A549 (cell line): ENCODE measurements around the gene PPP1R12B. TPM values are rescaled to one million over a fixed set of nuclear protein-coding genes. Genes with fewer than 3 reads are reported as not detected.

Experiments used
- ATAC-seq, 2 experiments: fragments of 200-7000 bp in 1 of 2; fragments of >200 bp in 1 of 2; cut with Nextera tagmentation in 1 of 2; cut with Tn5 transposase in 1 of 2; 3 replicates each; pipeline versions ENCODE4 v1.8.0 to v1.9.1; 2018 to 2020; ENCODE audit warnings: mild to moderate bottlenecking in 1 of 2, moderate library complexity in 1 of 2
- CTCF ChIA-PET: fragments of 300-600 bp; sonication (Branson Sonifier 250); formaldehyde crosslinking; extraction: SDS; loops from one replicate; lab custom pipeline; 2021; ENCODE audit warnings: antibody characterized with exemption, inconsistent platforms; lab: Yijun Ruan, JAX
- POLR2A ChIA-PET: fragments of 350-600 bp; formaldehyde crosslinking; extraction: SDS; loops from one replicate; lab custom pipeline; 2021; ENCODE audit warnings: antibody characterized with exemption, inconsistent platforms; lab: Yijun Ruan, JAX
- DNase-seq, 2 experiments: peaks; one replicate each; pipeline versions ENCODE4 v3.0.0 to v3.0.0-alpha.2; 2011 to 2016; ENCODE audit warnings: low read depth in 1 of 2, low spot score in 1 of 2
- FAIRE-seq: peaks from 2 replicates; lab custom pipeline; 2011; peaks lifted over from hg19 to GRCh38; lab: Jason Lieb, UNC
- H3K27ac ChIP-seq, 2 experiments: fragments of >200 bp; sonication (Bioruptor Twin); formaldehyde crosslinking; 3 replicates each; pipeline ENCODE4 v1.5.1; 2016 to 2017
- H3K4me1 ChIP-seq: fragments of >200 bp; sonication (Bioruptor Twin); formaldehyde crosslinking; 3 replicates; pipeline ENCODE4 v1.6.1; 2016
- H3K4me2 ChIP-seq: fragments of >200 bp; sonication (Bioruptor Twin); formaldehyde crosslinking; 3 replicates; pipeline ENCODE4 v1.6.1; 2016
- H3K4me3 ChIP-seq: fragments of >200 bp; sonication (Bioruptor Twin); formaldehyde crosslinking; 3 replicates; pipeline ENCODE4 v1.5.1; 2016
- H3K9me3 ChIP-seq: fragments of >200 bp; sonication (Bioruptor Twin); formaldehyde crosslinking; 3 replicates; pipeline ENCODE4 v1.6.1; 2016
- BHLHE40 ChIP-seq: IDR thresholded peaks from 2 replicates; pipeline ENCODE4 v1.6.1; 2012; ENCODE audit warnings: low read depth, low read length, inconsistent platforms
- CBX8 ChIP-seq: fragments of 200-600 bp; sonication (generic); IDR thresholded peaks from 2 replicates; pipeline ENCODE4 v1.6.1; 2016
- HOXB5 ChIP-seq: fragments of 250-450 bp; sonication (Bioruptor Pico); IDR thresholded peaks from 2 replicates; pipeline ENCODE4 v1.5.0; 2020; ENCODE audit warnings: mild to moderate bottlenecking, moderate library complexity
- JUN ChIP-seq, 2 experiments: fragments of >200 bp; sonication (Bioruptor Twin); formaldehyde crosslinking; IDR thresholded peaks; 2 replicates in 1 of 2; 3 replicates in 1 of 2; pipeline ENCODE4 v1.6.1; 2016 to 2017
- KDM1A ChIP-seq: fragments of 200-600 bp; sonication (generic); IDR thresholded peaks from 2 replicates; pipeline ENCODE4 v1.6.1; 2016; ENCODE audit warnings: low read depth, mild to moderate bottlenecking
- MAFK ChIP-seq: fragments of 450-650 bp; IDR thresholded peaks from 2 replicates; pipeline ENCODE4 v1.6.1; 2014; ENCODE audit not compliant: partially characterized antibody
- MYC ChIP-seq: IDR thresholded peaks from 2 replicates; pipeline ENCODE4 v1.6.1; 2012; ENCODE audit warnings: mild to moderate bottlenecking, inconsistent platforms, low read length, improper control_type of control experiment, borderline replicate concordance
- NR3C1 ChIP-seq: fragments of >200 bp; sonication (Bioruptor Twin); formaldehyde crosslinking; IDR thresholded peaks from 3 replicates; pipeline ENCODE4 v1.6.1; 2017
- POLR2A ChIP-seq: IDR thresholded peaks from 2 replicates; pipeline ENCODE4 v1.6.1; 2012; ENCODE audit warnings: mild to moderate bottlenecking, low read length
- POLR2AphosphoS2 ChIP-seq: conservative IDR thresholded peaks from 2 replicates; pipeline ENCODE4 v1.6.1; 2012; ENCODE audit warnings: low read length, improper control_type of control experiment, inconsistent platforms
- RAD21 ChIP-seq, 2 experiments: fragments of >200 bp in 1 of 2; sonication (Bioruptor Twin) in 1 of 2; formaldehyde crosslinking in 1 of 2; IDR thresholded peaks in 1 of 2; conservative IDR thresholded peaks in 1 of 2; 2 replicates in 1 of 2; 3 replicates in 1 of 2; pipeline ENCODE4 v1.6.1; 2012 to 2018; ENCODE audit warnings: inconsistent platforms in 1 of 2
- RCOR1 ChIP-seq: fragments of 150-350 bp; IDR thresholded peaks from 2 replicates; pipeline ENCODE4 v1.6.1; 2014; ENCODE audit warnings: antibody characterized with exemption, low read length, low read depth
- REST ChIP-seq: fragments of 200-600 bp; sonication (generic); IDR thresholded peaks from 2 replicates; pipeline ENCODE4 v1.6.1; 2016; ENCODE audit warnings: antibody characterized with exemption, mild to moderate bottlenecking, moderate library complexity
- WGBS: methylation state at CpG from one replicate; pipeline ENCODE4 v1.1.6; 2017; ENCODE audit errors: missing lambda C conversion rate; 5-methylcytosine and 5-hydroxymethylcytosine counted together
- polyA plus RNA-seq, 4 experiments: library from polyadenylated mRNA; depleted of rRNA in 3 of 4; stranded (reverse); fragments of >200 nt; fragmentation: RNase III in 1 of 4; extraction: RNeasy Plus Mini Kit Qiagen cat#74134 plus additional on column Dnase treatment in 1 of 4; gene quantifications; 2 replicates in 3 of 4; 3 replicates in 1 of 4; pipeline ENCODE4 v1.2.3, GENCODE V29; 2011 to 2017
- TF ChIP-seq, protein P1 (sequence below): fragments of 250-450 bp; sonication (Bioruptor Pico); IDR thresholded peaks from 2 replicates; pipeline ENCODE4 v1.5.0; 2021; ENCODE audit warnings: mild to moderate bottlenecking, moderate library complexity, borderline replicate concordance
- TF ChIP-seq, protein P2 (sequence below): IDR thresholded peaks from 2 replicates; pipeline ENCODE4 v1.6.1; 2012
- TF ChIP-seq, protein P3 (sequence below): fragments of 250-450 bp; sonication (Bioruptor Pico); IDR thresholded peaks from 2 replicates; pipeline ENCODE4 v1.5.0; 2020; ENCODE audit warnings: low read depth, mild to moderate bottlenecking, moderate library complexity

Gene PPP1R12B
- polyA plus RNA-seq, 2 of the 4 experiments (the other 2 are of a cell fraction), result 3.3 to 12.1 TPM

DNA sequence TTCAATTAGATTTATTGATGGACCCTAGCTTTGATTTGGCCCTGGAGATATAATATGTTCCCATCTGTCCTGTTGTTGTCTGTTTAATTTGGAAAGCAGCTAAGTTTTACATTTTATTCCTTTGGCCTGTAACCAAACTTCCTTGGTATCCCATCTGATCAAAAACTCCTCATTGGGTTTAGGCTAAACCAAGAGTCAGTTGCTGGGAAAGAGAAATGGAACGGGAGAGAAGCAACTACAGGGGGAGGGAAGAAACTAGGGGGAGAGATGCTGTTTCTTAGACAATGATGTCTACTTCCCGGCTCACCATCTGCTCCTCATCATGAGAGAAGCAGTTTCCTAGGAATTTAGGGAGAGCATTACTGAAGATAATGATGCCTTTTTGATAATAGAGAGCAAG lies 219.9 kb downstream of the PPP1R12B start:
- Histone ChIP-seq H3K4me2 (no peak overlapping the region), H3K9me3 (no peaks in the 10 kb centered on the region), H3K4me3 (no peak overlapping the region), H3K4me1 (no peaks in the 10 kb centered on the region), H3K27ac (no peak overlapping the region)
- TF ChIP-seq JUN (IDR thresholded peaks at IDR 0.05) (no peak), POLR2AphosphoS2 (no peak), CBX8 (no peak), MYC (no peak), KDM1A (no peak), POLR2A (no peak), RAD21 (conservative IDR thresholded peaks at IDR 0.05 in 1 of 2, IDR thresholded peaks at IDR 0.05 in 1 of 2) (no peak), RCOR1 (no peak), BHLHE40 (no peak), HOXB5 (CRISPR knock-in tag) (no peak), NR3C1 (no peak), REST (no peak)
- TF ChIP-seq, protein P1, sequence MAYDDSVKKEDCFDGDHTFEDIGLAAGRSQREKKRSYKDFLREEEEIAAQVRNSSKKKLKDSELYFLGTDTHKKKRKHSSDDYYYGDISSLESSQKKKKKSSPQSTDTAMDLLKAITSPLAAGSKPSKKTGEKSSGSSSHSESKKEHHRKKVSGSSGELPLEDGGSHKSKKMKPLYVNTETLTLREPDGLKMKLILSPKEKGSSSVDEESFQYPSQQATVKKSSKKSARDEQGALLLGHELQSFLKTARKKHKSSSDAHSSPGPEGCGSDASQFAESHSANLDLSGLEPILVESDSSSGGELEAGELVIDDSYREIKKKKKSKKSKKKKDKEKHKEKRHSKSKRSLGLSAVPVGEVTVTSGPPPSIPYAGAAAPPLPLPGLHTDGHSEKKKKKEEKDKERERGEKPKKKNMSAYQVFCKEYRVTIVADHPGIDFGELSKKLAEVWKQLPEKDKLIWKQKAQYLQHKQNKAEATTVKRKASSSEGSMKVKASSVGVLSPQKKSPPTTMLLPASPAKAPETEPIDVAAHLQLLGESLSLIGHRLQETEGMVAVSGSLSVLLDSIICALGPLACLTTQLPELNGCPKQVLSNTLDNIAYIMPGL, result no peak
- TF ChIP-seq, protein P2, sequence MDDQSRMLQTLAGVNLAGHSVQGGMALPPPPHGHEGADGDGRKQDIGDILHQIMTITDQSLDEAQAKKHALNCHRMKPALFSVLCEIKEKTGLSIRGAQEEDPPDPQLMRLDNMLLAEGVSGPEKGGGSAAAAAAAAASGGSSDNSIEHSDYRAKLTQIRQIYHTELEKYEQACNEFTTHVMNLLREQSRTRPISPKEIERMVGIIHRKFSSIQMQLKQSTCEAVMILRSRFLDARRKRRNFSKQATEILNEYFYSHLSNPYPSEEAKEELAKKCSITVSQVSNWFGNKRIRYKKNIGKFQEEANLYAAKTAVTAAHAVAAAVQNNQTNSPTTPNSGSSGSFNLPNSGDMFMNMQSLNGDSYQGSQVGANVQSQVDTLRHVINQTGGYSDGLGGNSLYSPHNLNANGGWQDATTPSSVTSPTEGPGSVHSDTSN, result no peak
- DNase-seq, result no peak
- ChIA-PET CTCF (interaction anchor here (1.1 to 8.4 kb wide), 3 partner anchors 18 to 151 kb away, joined by 3 to 91 read pairs (median 6); no protein-coding TSS in a partner anchor), POLR2A (no interaction called here)
- no peak for FAIRE-seq
- 86% methylated on average over 2 of the region's 2 CpGs for WGBS
- no peak for ATAC-seq

GRCh38 chr1:202568826-202569225 lies 220.3 kb downstream of the PPP1R12B start:
- TF ChIP-seq, protein P3, sequence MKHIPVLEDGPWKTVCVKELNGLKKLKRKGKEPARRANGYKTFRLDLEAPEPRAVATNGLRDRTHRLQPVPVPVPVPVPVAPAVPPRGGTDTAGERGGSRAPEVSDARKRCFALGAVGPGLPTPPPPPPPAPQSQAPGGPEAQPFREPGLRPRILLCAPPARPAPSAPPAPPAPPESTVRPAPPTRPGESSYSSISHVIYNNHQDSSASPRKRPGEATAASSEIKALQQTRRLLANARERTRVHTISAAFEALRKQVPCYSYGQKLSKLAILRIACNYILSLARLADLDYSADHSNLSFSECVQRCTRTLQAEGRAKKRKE (CRISPR knock-in tag), result no peak
- TF ChIP-seq MAFK, result peak; percentile 30
- FAIRE-seq (no peak), ATAC-seq (no peak), DNase-seq (no peak)
- ChIA-PET POLR2A (no interaction called here), CTCF (interaction anchor here (1.1 to 8.4 kb wide), 3 partner anchors 18 to 151 kb away, joined by 3 to 91 read pairs (median 6); no protein-coding TSS in a partner anchor)
- Histone ChIP-seq H3K9me3 (no peaks in the 10 kb centered on the region), H3K27ac (no peak overlapping the region), H3K4me3 (no peak overlapping the region), H3K4me2 (no peak overlapping the region), H3K4me1 (no peaks in the 10 kb centered on the region)
- WGBS, result 86% methylated on average over 4 of the region's 4 CpGs
